Measurements from ENCODE around the gene SLC22A31. TPM values are rescaled to one million over a fixed set of nuclear protein-coding genes. Genes with fewer than 3 reads are reported as not detected.

SLC22A31 gene
- total RNA-seq, 2 donors from 2014 or later = 1.6 to 3.7 TPM

- H3K9me3 Mint-ChIP-seq = peaks cover 7% of the 10 kb centered on the region in 2 donors
- peak; percentile 4 to 12 for ATAC-seq
- H3K27ac Mint-ChIP-seq = peak overlapping the region in 1 of 2 donors; percentile 48
- DNase-seq (ENCODE audit: low spot score in 2 of 2) = no peak
- H3K36me3 Mint-ChIP-seq = peaks cover 10 to 12% of the 10 kb centered on the region in 2 donors
Observed at GRCh38 chr16:89153848-89154271, 46.5 kb downstream of the SLC22A31 start.

- Mint-ChIP-seq H3K36me3 (peaks cover 14 to 15% of the 10 kb centered on the region in 2 donors), H3K27ac (peak overlapping the region in 1 of 2 donors; percentile 89), H3K9me3 (peaks cover 3 to 10% of the 10 kb centered on the region in 2 donors)
- ATAC-seq = peak; percentile 4 to 16
- DNase-seq (ENCODE audit: low spot score in 2 of 2) = no peak
Observed at GRCh38 chr16:89152831-89153700, 47.3 kb downstream of the SLC22A31 start.

DNA sequence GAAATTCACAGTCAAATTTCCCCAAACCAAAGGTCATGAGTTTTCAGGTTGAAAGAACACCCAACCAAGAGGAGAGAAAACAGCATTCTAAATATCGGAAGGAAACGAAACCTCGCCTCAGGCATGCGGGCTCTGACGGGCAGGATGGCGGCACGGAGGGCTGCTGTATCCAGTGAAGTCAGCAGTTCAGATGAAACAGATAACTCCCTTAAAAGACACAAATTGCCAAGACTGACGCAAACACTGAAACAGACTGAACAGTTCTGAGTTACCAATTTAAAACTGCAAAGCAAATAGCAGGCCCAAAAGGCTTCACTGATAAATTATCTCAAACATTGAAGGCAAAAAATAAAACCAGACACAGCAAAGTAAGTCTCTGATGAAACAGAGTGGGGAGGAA, 49.4 kb downstream of the SLC22A31 start:
- DNase-seq (ENCODE audit: low spot score in 2 of 2) (no peak), ATAC-seq (no peak)
- peaks cover 3 to 10% of the 10 kb centered on the region in 2 donors for H3K9me3 Mint-ChIP-seq
- peaks cover 14 to 31% of the 10 kb centered on the region in 2 donors for H3K36me3 Mint-ChIP-seq
- H3K27ac Mint-ChIP-seq = peak overlapping the region in 1 of 2 donors; percentile 55

DNA sequence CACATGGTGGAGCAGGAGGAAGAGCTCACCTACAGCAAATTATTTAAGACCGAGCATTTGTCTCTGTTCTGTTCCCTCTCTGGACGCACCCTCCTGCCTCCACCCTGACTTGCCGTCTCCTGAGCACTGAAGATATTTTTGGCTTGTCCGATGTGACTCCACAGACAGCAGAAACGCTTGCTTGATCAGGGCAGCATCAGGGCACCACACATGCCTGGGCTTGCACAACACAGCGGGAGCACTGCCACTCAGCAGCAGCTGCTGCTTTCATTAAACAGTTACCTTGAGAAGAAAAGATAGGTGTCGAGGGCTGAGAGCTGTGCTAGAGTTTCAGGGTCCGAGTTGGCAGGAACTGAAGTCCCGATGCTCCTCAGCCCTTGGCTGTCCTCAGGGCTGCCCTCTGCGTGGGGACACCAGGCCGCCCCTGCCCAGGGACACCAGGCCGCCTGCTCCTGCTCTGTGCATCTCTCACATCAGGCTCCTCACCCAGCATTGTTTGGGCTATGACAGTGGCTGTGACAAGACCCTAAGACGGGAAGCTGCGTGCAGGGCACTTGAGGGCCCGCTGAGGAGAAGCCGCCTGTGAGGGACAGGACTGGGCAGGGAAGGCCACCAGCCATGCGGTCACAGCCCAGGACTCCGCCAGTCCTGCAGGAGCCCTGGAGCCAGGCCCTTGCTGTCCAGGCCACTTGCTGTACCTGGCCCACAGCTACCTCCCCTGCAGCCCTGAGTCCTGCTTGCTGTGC, 50.1 kb downstream of the SLC22A31 start:
- Mint-ChIP-seq H3K9me3 (peaks cover 3 to 10% of the 10 kb centered on the region in 2 donors), H3K36me3 (peaks cover 14 to 31% of the 10 kb centered on the region in 2 donors), H3K27ac (peak overlapping the region in 1 of 2 donors; percentile 55)
- no peak for DNase-seq (ENCODE audit: low spot score in 2 of 2)
- ATAC-seq = no peak

DNA sequence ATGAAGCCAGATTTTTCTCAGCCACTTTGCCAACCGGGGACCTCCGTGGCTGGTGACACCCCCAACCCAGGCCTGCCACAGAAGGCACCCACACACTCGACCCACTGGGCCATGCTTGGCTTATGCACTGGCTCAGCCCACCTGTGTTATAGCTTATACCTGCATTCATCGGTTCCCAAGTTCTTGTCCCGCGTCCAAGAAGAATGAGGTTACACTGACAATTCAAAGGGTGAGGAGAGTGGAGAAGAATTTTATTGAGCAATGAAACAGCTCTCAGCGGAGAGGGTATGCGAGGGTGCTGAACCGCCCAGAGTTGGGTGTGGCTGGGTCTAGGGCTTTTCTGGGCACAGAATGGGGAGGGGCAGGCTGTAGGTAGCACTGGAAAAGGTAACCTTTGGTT, 51.0 kb downstream of the SLC22A31 start:
- ATAC-seq (no peak), DNase-seq (ENCODE audit: low spot score in 2 of 2) (no peak)
- H3K9me3 Mint-ChIP-seq = peaks cover 3 to 10% of the 10 kb centered on the region in 2 donors
- peak overlapping the region; percentile 31 to 55 for H3K27ac Mint-ChIP-seq
- peaks cover 14 to 31% of the 10 kb centered on the region in 2 donors for H3K36me3 Mint-ChIP-seq

DNA sequence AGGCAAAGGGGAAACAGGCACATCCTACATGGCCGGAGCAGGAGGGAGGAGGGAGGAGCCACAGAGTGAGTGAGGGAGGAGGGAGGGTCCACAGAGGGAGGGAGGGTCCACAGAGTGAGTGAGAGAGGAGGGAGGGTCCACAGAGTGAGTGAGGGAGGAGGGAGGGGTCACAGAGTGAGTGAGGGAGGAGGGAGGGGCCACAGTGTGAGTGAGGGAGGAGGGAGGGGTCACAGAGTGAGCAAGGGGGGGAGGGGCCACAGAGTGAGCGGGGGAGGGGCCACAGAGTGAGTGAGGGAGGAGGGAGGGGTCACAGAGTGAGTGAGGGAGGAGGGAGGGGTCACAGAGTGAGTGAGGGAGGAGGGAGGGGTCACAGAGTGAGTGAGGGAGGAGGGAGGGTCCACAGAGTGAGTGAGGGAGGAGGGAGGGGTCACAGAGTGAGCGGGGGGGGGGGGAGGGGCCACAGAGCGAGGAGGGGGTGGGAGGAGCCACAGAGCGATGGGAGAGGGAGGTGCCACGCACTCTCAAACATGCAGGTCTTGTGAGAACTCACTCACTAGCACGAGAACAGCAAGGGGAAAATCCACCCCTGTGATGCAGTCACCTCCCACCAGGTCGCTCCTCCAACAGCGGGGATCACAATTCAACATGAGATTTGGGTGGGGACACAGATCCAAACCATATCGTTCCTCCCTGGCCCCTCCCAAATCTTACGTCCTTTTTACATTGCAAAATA, 53.1 kb downstream of the SLC22A31 start:
- DNase-seq (ENCODE audit: low spot score in 2 of 2) (no peak), ATAC-seq (no peak)
- peaks cover 14 to 31% of the 10 kb centered on the region in 2 donors for H3K36me3 Mint-ChIP-seq
- H3K9me3 Mint-ChIP-seq = peaks cover 3 to 10% of the 10 kb centered on the region in 2 donors
- H3K27ac Mint-ChIP-seq = no peak overlapping the region

DNA sequence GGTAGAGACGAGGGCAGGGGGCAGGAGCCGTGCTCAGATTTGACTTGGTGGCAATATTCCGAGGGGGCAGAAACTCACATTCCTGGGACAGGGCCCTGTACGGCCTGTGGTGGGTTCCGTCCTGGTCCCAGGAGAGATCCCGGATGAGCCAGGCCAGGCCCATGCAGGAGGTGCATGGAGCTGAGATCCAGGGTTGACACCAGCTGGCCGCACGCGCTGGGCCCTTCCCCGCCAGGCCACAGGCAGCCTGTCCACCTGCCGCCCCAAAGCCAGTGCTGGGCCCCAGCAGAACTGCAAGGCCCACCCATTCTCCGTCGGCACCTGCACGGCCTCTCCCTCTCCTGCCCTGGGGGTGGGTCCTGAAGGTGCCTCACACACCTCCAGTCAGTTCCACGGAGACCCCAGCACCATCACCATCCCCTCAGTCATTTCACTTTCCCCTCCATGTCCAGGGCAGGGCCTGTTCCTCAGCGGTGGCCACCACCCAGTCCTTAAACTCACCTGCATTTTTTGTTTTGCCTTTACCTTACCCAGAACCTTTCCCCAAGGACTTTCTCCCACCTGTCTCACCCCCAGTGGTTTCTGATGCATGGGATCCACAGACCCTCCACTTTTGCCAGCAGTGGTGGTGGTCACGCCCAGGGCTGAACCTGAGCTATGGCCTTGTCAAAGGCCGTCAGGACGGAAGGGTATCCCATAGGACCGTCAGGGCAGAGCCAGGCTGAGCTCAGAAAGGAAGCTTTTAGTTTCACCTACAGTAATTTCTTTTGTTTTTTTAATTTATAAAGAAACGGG, 53.9 kb downstream of the SLC22A31 start:
- ATAC-seq = no peak
- peak overlapping the region; percentile 13 to 57 for H3K27ac Mint-ChIP-seq
- H3K9me3 Mint-ChIP-seq = peaks cover 3 to 10% of the 10 kb centered on the region in 2 donors
- DNase-seq (ENCODE audit: low spot score in 2 of 2) = no peak
- H3K36me3 Mint-ChIP-seq = peaks cover 14 to 31% of the 10 kb centered on the region in 2 donors

Other genes with a start within 250 kb of the SLC22A31 start
- gene CBFA2T3, start 223.3 kb downstream of the SLC22A31 start, total RNA-seq = 1 to 10 TPM in 1 of 2 donors, under 1 TPM in 1; 0.76 to 1.1 TPM
- 10 to 100 TPM; 33.1 to 59.9 TPM for gene ACSF3, start 106.7 kb downstream of the SLC22A31 start, total RNA-seq
- under 1 TPM in 1 of 2 donors, not detected in 1; 0.75 TPM for gene CDH15, start 28.8 kb downstream of the SLC22A31 start, total RNA-seq
- 10 to 100 TPM in 1 of 2 donors, 1 to 10 TPM in 1; 6.1 to 12.2 TPM for gene ZNF778, start 17.2 kb upstream of the SLC22A31 start, total RNA-seq